Measurements from ENCODE around the gene HEPH.
"Not testable (repeated sequence)": the region's sequence is repeated elsewhere in the genome, so short reads cannot be mapped to it uniquely, and the experiment has no call there.

- not testable (repeated sequence) for TF ChIP-seq CTCF, POLR2A (IDR thresholded peaks at IDR 0.05)
These were observed 69.9 kb downstream of the HEPH start for GRCh38 chrX:66233904-66234303.
